Activated T-helper 1 cell treated with anti-CD3 and anti-CD28 coated beads, Interleukin-2, amount 50 U/mL, for 16 hours (primary cell): ENCODE data around the gene COX6B1.
"Not testable (repeated sequence)": the region's sequence is repeated elsewhere in the genome, so short reads cannot be mapped to it uniquely, and the experiment has no call there.

ENCODE experiments used
- DNase-seq, 2 donors: peaks; one replicate each; pipeline ENCODE4 v3.0.0-alpha.2; 2020; ENCODE audit warnings: low read depth in 1 of 2, low spot score in 1 of 2

COX6B1 gene

GRCh38 chr19:35648017-35648961 lies at the start of gene COX6B1:
Gene COX6B1, plus strand, starts transcription at chr19:35648323. Its CDS starts 2,921 bp downstream, at chr19:35651244.
- peak; percentile 74 to 84 for DNase-seq

DNA sequence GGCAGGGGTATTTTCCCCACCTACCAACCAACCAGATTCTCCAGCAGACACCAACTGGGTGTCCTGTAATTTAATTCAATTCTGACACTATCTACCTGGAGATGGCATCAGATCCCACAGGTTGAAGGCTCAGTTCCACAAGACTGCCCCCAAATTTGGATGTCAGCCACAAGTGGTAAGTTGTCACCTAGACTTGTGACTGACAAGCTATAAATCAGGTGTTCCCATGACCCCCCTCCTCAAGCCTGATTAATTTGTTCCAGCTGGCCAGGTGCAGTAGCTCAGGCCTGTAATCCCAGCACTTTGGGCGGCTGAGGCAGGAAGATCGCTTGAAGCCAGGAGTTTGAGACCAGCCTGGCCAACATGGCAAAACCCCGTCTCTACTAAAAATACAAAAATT lies 46.2 kb upstream of the COX6B1 start:
- no peak for DNase-seq

GRCh38 chr19:35604436-35604835 lies 43.7 kb upstream of the COX6B1 start:
- DNase-seq, result not testable (repeated sequence)

- DNase-seq, result not testable (repeated sequence)
Observed at GRCh38 chr19:35607170-35607569, 41.0 kb upstream of the COX6B1 start.

- DNase-seq, result no peak
Observed at GRCh38 chr19:35607661-35608060, 40.5 kb upstream of the COX6B1 start.

DNA sequence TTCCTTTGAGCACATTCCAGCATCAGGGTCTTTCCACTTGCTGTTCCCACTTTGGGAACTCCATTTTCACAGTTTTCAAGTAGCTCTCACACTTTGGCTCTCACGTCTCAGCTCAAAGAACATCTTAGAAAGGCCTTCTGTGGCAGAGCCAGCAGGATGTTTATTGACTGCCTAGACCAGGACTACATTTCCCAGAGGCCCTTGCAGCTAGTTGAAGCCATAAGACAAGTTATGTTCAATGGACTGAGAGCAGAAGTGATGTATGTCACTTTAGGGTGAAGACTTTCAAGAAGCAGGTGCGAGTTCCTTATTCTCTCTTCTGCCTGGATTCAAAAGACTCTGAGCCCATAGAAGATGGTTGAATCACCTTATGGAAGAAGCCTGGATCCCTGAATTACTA lies 39.9 kb upstream of the COX6B1 start:
- DNase-seq, result no peak

DNA sequence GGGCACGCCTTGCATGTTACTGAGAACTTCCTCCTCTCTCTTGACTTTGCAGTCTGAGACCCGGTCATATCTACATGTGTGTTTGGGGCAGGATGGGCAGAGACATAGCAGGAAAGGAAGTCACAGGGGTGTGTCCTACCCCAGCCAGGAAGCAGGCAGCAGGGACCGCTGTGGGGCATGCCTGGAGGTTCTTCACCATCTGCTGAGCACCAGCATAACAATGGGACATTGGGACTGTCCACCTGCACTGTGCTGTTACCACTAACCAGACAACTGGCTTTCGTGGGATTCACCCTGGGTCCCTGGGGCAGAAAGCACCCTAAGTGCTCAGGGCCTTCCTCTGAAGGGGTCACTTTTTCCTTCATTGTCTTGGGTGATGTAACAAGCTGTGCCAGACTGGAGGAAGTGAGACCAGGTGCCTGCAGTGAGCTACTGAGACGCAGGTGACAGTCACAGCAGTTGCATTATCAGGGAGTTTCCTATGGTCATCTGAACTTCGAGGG lies 38.2 kb upstream of the COX6B1 start:
- no peak for DNase-seq

- no peak for DNase-seq
Observed at GRCh38 chr19:35612224-35612558, 35.9 kb upstream of the COX6B1 start.

GRCh38 chr19:35612559-35613321 lies 35.4 kb upstream of the COX6B1 start, which contains the start of gene HAUS5:
Gene HAUS5, plus strand, starts transcription at chr19:35612735. Its CDS starts 60 bp downstream, at chr19:35612795.
- peak; percentile 93 to 94 for DNase-seq

- no peak for DNase-seq
Observed at GRCh38 chr19:35613574-35613973, 34.5 kb upstream of the COX6B1 start.

- no peak for DNase-seq
Observed at GRCh38 chr19:35615036-35615435, 33.1 kb upstream of the COX6B1 start.

DNA sequence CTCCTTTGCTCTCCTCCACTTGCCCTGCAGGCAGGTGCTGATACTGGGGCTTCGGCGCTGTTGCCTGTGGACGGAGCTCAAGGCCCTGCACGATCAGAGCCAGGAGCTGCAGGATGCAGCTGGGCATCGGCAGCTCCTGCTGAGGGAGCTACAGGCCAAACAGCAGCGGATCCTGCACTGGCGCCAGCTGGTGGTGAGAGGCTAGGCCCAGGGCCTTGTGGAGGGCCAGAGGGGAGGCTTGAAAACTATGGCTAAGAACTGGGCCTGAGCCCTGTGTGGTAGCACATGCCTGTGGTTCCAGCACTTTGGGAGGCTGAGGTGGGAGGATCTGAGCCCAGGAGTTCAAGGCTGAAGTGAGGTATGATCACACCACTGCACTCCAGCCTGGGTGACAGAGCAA lies 29.3 kb upstream of the COX6B1 start:
- DNase-seq, result no peak

DNA sequence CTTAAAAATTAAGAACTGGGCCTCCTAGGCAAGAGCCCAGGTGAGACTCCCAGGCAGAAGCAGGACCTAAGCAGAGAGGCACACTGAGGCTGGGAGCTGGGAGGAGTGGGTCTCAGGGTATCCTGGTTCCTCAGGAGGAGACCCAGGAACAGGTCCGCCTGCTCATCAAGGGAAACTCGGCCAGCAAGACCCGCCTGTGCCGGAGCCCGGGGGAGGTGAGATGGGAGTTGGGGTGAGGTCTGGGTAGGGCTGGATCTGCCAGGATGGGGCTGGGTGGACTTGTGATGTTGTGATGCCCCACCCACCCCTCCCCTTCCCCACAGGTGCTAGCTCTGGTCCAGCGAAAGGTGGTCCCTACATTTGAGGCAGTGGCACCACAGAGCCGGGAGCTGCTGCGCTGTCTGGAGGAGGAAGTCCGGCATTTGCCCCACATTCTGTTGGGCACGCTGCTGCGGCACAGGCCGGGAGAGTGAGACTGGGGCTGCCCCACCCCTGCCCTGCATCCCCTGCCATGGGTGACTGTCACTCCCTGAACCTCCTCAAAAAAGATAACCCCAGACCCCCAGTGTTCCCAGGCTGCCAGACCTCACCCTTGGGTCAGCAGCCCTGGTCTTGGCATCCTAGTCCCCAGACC lies 28.7 kb upstream of the COX6B1 start:
- DNase-seq, result no peak

GRCh38 chr19:35620001-35620400 lies 28.1 kb upstream of the COX6B1 start:
- DNase-seq, result no peak

- DNase-seq, result no peak
Observed at GRCh38 chr19:35621708-35622107, 26.4 kb upstream of the COX6B1 start.

DNA sequence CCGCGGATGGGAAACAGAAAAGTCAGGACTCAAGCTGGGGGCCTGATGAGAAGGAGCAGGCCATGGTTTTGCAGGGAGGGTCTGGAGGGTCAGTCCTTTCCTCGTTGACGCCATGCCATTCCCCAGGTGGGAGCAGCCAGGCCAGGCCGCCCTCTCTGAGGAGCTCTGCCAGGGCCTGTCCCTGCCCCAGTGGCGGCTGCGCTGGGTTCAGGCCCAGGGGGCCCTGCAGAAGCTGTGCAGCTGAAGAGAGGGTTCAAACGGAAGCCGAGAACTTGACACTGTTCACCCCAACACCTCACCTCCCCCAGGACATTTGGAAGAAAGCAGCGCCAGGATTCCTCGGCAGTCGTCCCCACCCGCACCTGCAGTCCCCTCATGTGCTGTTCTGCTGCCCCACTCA lies 25.4 kb upstream of the COX6B1 start:
- DNase-seq, result no peak

DNA sequence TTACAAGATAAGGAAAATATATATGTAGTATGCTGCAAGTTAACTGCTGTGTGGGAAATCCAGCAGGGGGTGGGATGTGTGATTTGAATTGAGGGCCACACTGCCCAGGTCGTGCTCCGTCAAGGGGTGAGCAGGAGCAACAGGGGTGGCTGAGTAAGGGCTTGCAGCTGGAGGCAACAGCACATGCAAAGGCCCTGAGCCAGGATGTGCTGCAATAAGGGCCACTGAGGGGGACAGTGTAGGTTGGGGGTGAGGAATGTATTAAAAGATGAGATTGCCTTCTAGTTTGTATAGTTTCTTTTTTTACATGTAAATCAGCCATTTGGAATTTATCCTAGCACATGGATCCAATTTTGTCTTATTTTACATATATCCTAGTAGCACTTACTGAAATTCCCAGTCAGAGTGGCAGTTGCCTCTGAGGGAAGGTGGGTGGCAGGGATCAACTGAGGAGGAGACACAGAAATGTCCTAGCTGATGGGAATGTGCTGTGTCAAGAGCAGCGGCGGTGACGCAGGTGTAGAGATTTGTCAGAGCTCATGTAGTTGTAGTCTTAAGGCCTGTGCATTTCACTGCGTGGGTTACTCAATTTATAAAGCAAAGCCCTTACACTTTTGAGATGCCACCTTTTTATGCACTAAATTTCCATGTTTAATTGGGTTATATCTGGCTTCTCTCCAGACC lies 24.7 kb upstream of the COX6B1 start:
- no peak for DNase-seq

- no peak for DNase-seq
Observed at GRCh38 chr19:35628264-35628564, 19.9 kb upstream of the COX6B1 start.

GRCh38 chr19:35628565-35629331 lies 19.4 kb upstream of the COX6B1 start, which contains the start of gene RBM42:
Gene RBM42, plus strand, starts transcription at chr19:35629036. Its CDS starts 118 bp downstream, at chr19:35629154.
- peak; percentile 92 for DNase-seq

- DNase-seq, result no peak
Observed at GRCh38 chr19:35629332-35629633, 18.8 kb upstream of the COX6B1 start.
